ENCODE results near the gene ST6GALNAC1. TPM values are rescaled to one million over a fixed set of nuclear protein-coding genes. Genes with fewer than 3 reads are reported as not detected.

Gene ST6GALNAC1
- polyA plus RNA-seq, 3 donors, result not detected

- Mint-ChIP-seq H3K9me3 (no peaks in the 10 kb centered on the region), H3K4me3 (no peak overlapping the region), H3K4me1 (peaks cover 2% of the 10 kb centered on the region), H3K27ac (no peak overlapping the region), H3K36me3 (no peaks in the 10 kb centered on the region), H3K27me3 (ENCODE audit: low read depth in 3 of 3) (peaks cover 0 to 10% (median 2%) of the 10 kb centered on the region in 3 donors)
- H3K9me3 ChIP-seq (replicated peaks in 1 of 2; ENCODE audit: control insufficient read depth in 1 of 2, insufficient read depth in 1 of 2, low read length in 2 of 2), result no peaks in the 10 kb centered on the region
- no peak for TF ChIP-seq CTCF (IDR thresholded peaks at IDR 0.05)
- peaks cover 0 to 1% of the 10 kb centered on the region in 2 donors for H3K4me1 ChIP-seq (ENCODE audit: control insufficient read depth in 1 of 2, insufficient read depth in 2 of 2, low read length in 2 of 2)
- H3K79me2 ChIP-seq (ENCODE audit: insufficient read depth, low read length), result no peaks in the 10 kb centered on the region
- H3K27me3 ChIP-seq (ENCODE audit: control insufficient read depth in 2 of 2, insufficient read depth in 2 of 2, low read length in 2 of 2), result no peaks in the 10 kb centered on the region
- no peak overlapping the region for H3K4me2 ChIP-seq (replicated peaks; ENCODE audit: extremely low read depth, low read length, poor library complexity, severe bottlenecking)
- no peak overlapping the region for H2AFZ ChIP-seq (ENCODE audit: insufficient read depth, low read depth, low read length, poor library complexity, severe bottlenecking)
- intact Hi-C loops (cut with micrococcal nuclease), result no loop called here
- 93% methylated on average over 5 of the region's 8 CpGs for WGBS (ENCODE audit: insufficient coverage)
- no peak overlapping the region for H3K9ac ChIP-seq (ENCODE audit: insufficient read depth, low read length, poor library complexity, severe bottlenecking)
- H3K27ac ChIP-seq (ENCODE audit: low read depth in 1 of 2, low read length in 2 of 2), result no peak overlapping the region
- no peaks in the 10 kb centered on the region for H3K36me3 ChIP-seq (replicated peaks in 1 of 2; ENCODE audit: control insufficient read depth in 1 of 2, insufficient read depth in 2 of 2, low read length in 2 of 2)
- no peak for DNase-seq
- H3K4me3 ChIP-seq (replicated peaks in 1 of 3; ENCODE audit: low read depth in 2 of 3, low read length in 3 of 3), result no peak overlapping the region
- no peaks in the 10 kb centered on the region for H4K20me1 ChIP-seq (ENCODE audit: insufficient read depth, low read length)
Observed at GRCh38 chr17:76635659-76636360, 7.7 kb downstream of the ST6GALNAC1 start.

DNA sequence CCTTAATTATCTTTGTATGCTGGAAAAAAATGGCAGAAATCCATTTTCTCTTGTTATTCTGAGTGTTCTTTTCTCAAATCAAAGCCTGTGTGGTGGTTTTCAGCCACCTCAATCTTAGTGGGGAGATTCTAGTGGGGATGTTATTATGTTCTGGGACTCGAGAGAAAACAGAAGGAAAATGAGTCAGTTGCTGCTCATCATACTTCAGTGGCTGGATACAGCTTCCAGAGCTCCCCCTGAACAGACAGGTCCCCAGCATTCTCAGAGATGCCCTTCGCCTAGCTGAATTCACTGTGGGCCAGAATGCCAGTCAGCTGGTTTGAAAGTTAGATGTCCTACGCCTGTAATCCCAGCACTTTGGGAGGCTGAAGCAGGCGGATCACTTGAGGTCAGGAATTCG lies 8.5 kb downstream of the ST6GALNAC1 start:
- no peaks in the 10 kb centered on the region for H3K9me3 Mint-ChIP-seq
- Histone ChIP-seq H3K27me3 (ENCODE audit: control insufficient read depth in 2 of 2, insufficient read depth in 2 of 2, low read length in 2 of 2) (no peaks in the 10 kb centered on the region), H3K9ac (ENCODE audit: insufficient read depth, low read length, poor library complexity, severe bottlenecking) (no peak overlapping the region), H4K20me1 (ENCODE audit: insufficient read depth, low read length) (no peaks in the 10 kb centered on the region), H3K4me3 (replicated peaks in 1 of 3; ENCODE audit: low read depth in 2 of 3, low read length in 3 of 3) (no peak overlapping the region), H2AFZ (ENCODE audit: insufficient read depth, low read depth, low read length, poor library complexity, severe bottlenecking) (no peak overlapping the region), H3K36me3 (replicated peaks in 1 of 2; ENCODE audit: control insufficient read depth in 1 of 2, insufficient read depth in 2 of 2, low read length in 2 of 2) (no peaks in the 10 kb centered on the region), H3K27ac (ENCODE audit: low read depth in 1 of 2, low read length in 2 of 2) (no peak overlapping the region), H3K4me1 (ENCODE audit: control insufficient read depth in 1 of 2, insufficient read depth in 2 of 2, low read length in 2 of 2) (no peaks in the 10 kb centered on the region), H3K79me2 (ENCODE audit: insufficient read depth, low read length) (no peaks in the 10 kb centered on the region), H3K9me3 (replicated peaks in 1 of 2; ENCODE audit: control insufficient read depth in 1 of 2, insufficient read depth in 1 of 2, low read length in 2 of 2) (no peaks in the 10 kb centered on the region), H3K4me2 (replicated peaks; ENCODE audit: extremely low read depth, low read length, poor library complexity, severe bottlenecking) (no peak overlapping the region)
- H3K4me3 Mint-ChIP-seq, result no peak overlapping the region
- 80% methylated on average over 1 of the region's 5 CpGs for WGBS (ENCODE audit: insufficient coverage)
- H3K36me3 Mint-ChIP-seq, result no peaks in the 10 kb centered on the region
- intact Hi-C loops (cut with micrococcal nuclease), result no loop called here
- no peak for TF ChIP-seq CTCF (IDR thresholded peaks at IDR 0.05)
- no peak overlapping the region for H3K27ac Mint-ChIP-seq
- no peak for DNase-seq
- H3K27me3 Mint-ChIP-seq (ENCODE audit: low read depth in 3 of 3), result peaks cover 0 to 10% (median 2%) of the 10 kb centered on the region in 3 donors
- H3K4me1 Mint-ChIP-seq, result no peaks in the 10 kb centered on the region
